HepG2 (cell line): ENCODE results near the gene GNG10. TPM values are rescaled to one million over a fixed set of nuclear protein-coding genes. Genes with fewer than 3 reads are reported as not detected.

Experiments used
- DBP ChIP-seq: sonication (generic); formaldehyde crosslinking; IDR thresholded peaks from 2 replicates; pipeline ENCODE4 v1.4.0; 2020; ENCODE audit warnings: missing genetic modification reagents; ENCODE audit errors: not compliant biosample characterization
- ELF1 ChIP-seq: sonication (generic); formaldehyde crosslinking; IDR thresholded peaks from 2 replicates; pipeline ENCODE4 v1.4.0; 2020; ENCODE audit warnings: missing genetic modification reagents
- GZF1 ChIP-seq: sonication (generic); formaldehyde crosslinking; IDR thresholded peaks from 2 replicates; pipeline ENCODE4 v1.5.1; 2020; ENCODE audit warnings: mild to moderate bottlenecking, missing genetic modification reagents
- KLF11 ChIP-seq: IDR thresholded peaks from 2 replicates; pipeline ENCODE4 v1.6.1; 2016; ENCODE audit warnings: missing compliant biosample characterization
- POLR2G ChIP-seq: fragments of 200-400 bp; formaldehyde crosslinking; IDR thresholded peaks from 2 replicates; pipeline ENCODE4 v1.6.1; 2018; ENCODE audit warnings: mild to moderate bottlenecking, low read depth, low read length, moderate library complexity
- RCOR2 ChIP-seq: IDR thresholded peaks from 2 replicates; pipeline ENCODE4 v1.6.1; 2016; ENCODE audit warnings: missing biosample characterization, missing genetic modification reagents
- SKI ChIP-seq: fragments of 450-650 bp; IDR thresholded peaks from one replicate; pipeline ENCODE4 v1.6.1; 2018; ENCODE audit warnings: mild to moderate bottlenecking; ENCODE audit not compliant: partially characterized antibody
- SYNCRIP ChIP-seq: fragments of 200-400 bp; formaldehyde crosslinking; IDR thresholded peaks from 2 replicates; pipeline ENCODE4 v1.6.1; 2018; ENCODE audit warnings: mild to moderate bottlenecking, low read depth, low read length; ENCODE audit not compliant: insufficient read depth
- TEAD3 ChIP-seq: optimal IDR thresholded peaks from 2 replicates; pipeline ENCODE3; 2016; ENCODE audit warnings: borderline replicate concordance
- ZHX1 ChIP-seq: sonication (generic); formaldehyde crosslinking; IDR thresholded peaks from 2 replicates; pipeline ENCODE4 v1.8.1; 2022; ENCODE audit warnings: low read depth, mild to moderate bottlenecking, missing genetic modification reagents
- ZMAT5 ChIP-seq: sonication (generic); formaldehyde crosslinking; IDR thresholded peaks from 2 replicates; pipeline ENCODE4 v1.5.0; 2020; ENCODE audit warnings: mild to moderate bottlenecking, low read depth, missing genetic modification reagents, borderline replicate concordance
- ZNF101 ChIP-seq: sonication (generic); formaldehyde crosslinking; IDR thresholded peaks from 2 replicates; pipeline ENCODE4 v1.4.0; 2020; ENCODE audit warnings: mild to moderate bottlenecking, low read depth, missing genetic modification reagents, borderline replicate concordance
- ZNF496 ChIP-seq: sonication (generic); formaldehyde crosslinking; IDR thresholded peaks from 2 replicates; pipeline ENCODE4 v1.8.1; 2023; ENCODE audit warnings: mild to moderate bottlenecking, moderate library complexity, missing genetic modification reagents; ENCODE audit not compliant: insufficient replicate concordance
- ZNF776 ChIP-seq: sonication (generic); formaldehyde crosslinking; IDR thresholded peaks from 2 replicates; pipeline ENCODE4 v1.4.0; 2020; ENCODE audit warnings: mild to moderate bottlenecking, missing genetic modification reagents
- ZNF777 ChIP-seq: sonication (generic); formaldehyde crosslinking; IDR thresholded peaks from 2 replicates; pipeline ENCODE4 v1.4.0; 2020; ENCODE audit warnings: missing genetic modification reagents
- ZNF878 ChIP-seq: sonication (generic); formaldehyde crosslinking; IDR thresholded peaks from 2 replicates; pipeline ENCODE4 v1.8.1; 2023; ENCODE audit warnings: mild to moderate bottlenecking, missing genetic modification reagents, moderate library complexity
- polyA plus RNA-seq, 8 experiments: library from polyadenylated mRNA; depleted of rRNA in 3 of 8; stranded (reverse) in 7 of 8; unstranded in 1 of 8; fragments of >200 nt; fragmentation: Illumina TruSeq in 4 of 8; extraction: Trizol in 4 of 8; gene quantifications; 2 replicates each; pipeline versions ENCODE4 v1.2.1 to v1.2.3, GENCODE V29; 2011 to 2016; ENCODE audit warnings: low read depth in 4 of 8, missing spikeins in 1 of 8, mixed read lengths in 1 of 8; ENCODE audit not compliant: insufficient read depth in 1 of 8
- total RNA-seq, 5 experiments: library from RNA; depleted of rRNA; stranded (reverse); fragments of >200 nt; fragmentation: Illumina TruSeq; extraction: Trizol; gene quantifications; 2 replicates each; pipeline ENCODE4 v1.2.3, GENCODE V29; 2016; ENCODE audit warnings: low read depth in 1 of 5
- TF ChIP-seq, protein P1 (sequence below): sonication (generic); formaldehyde crosslinking; IDR thresholded peaks from 2 replicates; pipeline ENCODE4 v1.8.0; 2023; ENCODE audit warnings: mild to moderate bottlenecking, missing genetic modification reagents
- TF ChIP-seq, protein P2 (sequence below): IDR thresholded peaks from 2 replicates; pipeline ENCODE4 v1.6.1; 2016; ENCODE audit warnings: missing biosample characterization, missing genetic modification reagents, low read depth
- TF ChIP-seq, protein P3 (sequence below): sonication (generic); formaldehyde crosslinking; IDR thresholded peaks from 2 replicates; pipeline ENCODE4 v1.8.0; 2022; ENCODE audit warnings: mild to moderate bottlenecking, missing genetic modification reagents, moderate library complexity

Gene GNG10
- total and polyA plus RNA-seq, 2 of the 13 experiments (the other 11 are each of a cell fraction or from before 2014, with no cell fraction given) = 29.8 to 32.4 TPM

- TF ChIP-seq, protein P1, sequence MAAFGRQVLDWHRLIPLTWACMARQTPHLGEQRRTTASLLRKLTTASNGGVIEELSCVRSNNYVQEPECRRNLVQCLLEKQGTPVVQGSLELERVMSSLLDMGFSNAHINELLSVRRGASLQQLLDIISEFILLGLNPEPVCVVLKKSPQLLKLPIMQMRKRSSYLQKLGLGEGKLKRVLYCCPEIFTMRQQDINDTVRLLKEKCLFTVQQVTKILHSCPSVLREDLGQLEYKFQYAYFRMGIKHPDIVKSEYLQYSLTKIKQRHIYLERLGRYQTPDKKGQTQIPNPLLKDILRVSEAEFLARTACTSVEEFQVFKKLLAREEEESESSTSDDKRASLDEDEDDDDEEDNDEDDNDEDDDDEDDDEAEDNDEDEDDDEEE (CRISPR knock-in tag) = no peak
- TF ChIP-seq TEAD3 (no peak), ZMAT5 (CRISPR knock-in tag) (no peak), ZHX1 (CRISPR knock-in tag) (no peak), ZNF777 (CRISPR knock-in tag) (no peak), ZNF878 (CRISPR knock-in tag) (no peak), ZNF496 (CRISPR knock-in tag) (no peak), KLF11 (CRISPR knock-in tag) (no peak), ZNF776 (CRISPR knock-in tag) (no peak), RCOR2 (CRISPR knock-in tag) (no peak), SKI (no peak), DBP (CRISPR knock-in tag) (no peak), POLR2G (no peak), GZF1 (CRISPR knock-in tag) (no peak), ELF1 (CRISPR knock-in tag) (no peak), SYNCRIP (no peak), ZNF101 (CRISPR knock-in tag) (no peak)
- TF ChIP-seq, protein P2, sequence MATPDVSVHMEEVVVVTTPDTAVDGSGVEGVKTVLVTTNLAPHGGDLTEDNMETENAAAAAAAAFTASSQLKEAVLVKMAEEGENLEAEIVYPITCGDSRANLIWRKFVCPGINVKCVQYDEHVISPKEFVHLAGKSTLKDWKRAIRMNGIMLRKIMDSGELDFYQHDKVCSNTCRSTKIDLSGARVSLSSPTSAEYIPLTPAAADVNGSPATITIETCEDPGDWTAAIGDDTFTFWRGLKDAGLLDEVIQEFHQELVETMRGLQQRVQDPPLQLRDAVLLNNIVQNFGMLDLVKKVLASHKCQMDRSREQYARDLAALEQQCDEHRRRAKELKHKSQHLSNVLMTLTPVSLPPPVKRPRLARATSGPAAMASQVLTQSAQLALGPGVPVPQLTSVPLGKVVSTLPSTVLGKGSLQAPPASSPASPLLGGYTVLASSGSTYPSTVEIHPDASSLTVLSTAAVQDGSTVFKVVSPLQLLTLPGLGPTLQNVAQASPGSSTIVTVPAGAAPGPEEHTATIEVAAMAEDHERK = no peak
- TF ChIP-seq, protein P3, sequence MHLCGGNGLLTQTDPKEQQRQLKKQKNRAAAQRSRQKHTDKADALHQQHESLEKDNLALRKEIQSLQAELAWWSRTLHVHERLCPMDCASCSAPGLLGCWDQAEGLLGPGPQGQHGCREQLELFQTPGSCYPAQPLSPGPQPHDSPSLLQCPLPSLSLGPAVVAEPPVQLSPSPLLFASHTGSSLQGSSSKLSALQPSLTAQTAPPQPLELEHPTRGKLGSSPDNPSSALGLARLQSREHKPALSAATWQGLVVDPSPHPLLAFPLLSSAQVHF (CRISPR knock-in tag) = no peak
These were observed 16.9 kb downstream of the GNG10 start (continued) for GRCh38 chr9:111678293-111678692.
